Natural killer cell (primary cell): Measurements from ENCODE around the gene SPANXD. TPM values are rescaled to one million over a fixed set of nuclear protein-coding genes. Genes with fewer than 3 reads are reported as not detected.

Experiments
- ATAC-seq, 3 donors: fragments of 150-1000 bp in 2 of 3; fragments of 200-7000 bp in 1 of 3; cut with Tn5 transposase; 1 replicate in 1 of 3; 2 replicates in 2 of 3; pipeline ENCODE4 v1.10.0; 2021; ENCODE audit warnings: mild to moderate bottlenecking in 2 of 3, moderate library complexity in 2 of 3
- DNase-seq, 2 donors: peaks; one replicate each; pipeline versions ENCODE4 v3.0.0 to v3.0.0-alpha.2; 2013 to 2021; ENCODE audit warnings: mixed read lengths in 1 of 2
- H3K27ac ChIP-seq: one replicate; pipeline ENCODE4 v1.5.1; 2013; ENCODE audit warnings: mild to moderate bottlenecking, low read length
- H3K27me3 ChIP-seq: one replicate; pipeline ENCODE4 v1.6.1; 2013; ENCODE audit warnings: low read length; ENCODE audit not compliant: control insufficient read depth, insufficient read depth
- H3K36me3 ChIP-seq: one replicate; pipeline ENCODE4 v1.6.1; 2013; ENCODE audit warnings: low read length; ENCODE audit not compliant: control insufficient read depth, insufficient read depth
- H3K4me1 ChIP-seq: one replicate; pipeline ENCODE4 v1.6.1; 2013; ENCODE audit warnings: low read length; ENCODE audit not compliant: control insufficient read depth, insufficient read depth
- H3K4me3 ChIP-seq: one replicate; pipeline ENCODE4 v1.5.1; 2013; ENCODE audit warnings: low read length
- H3K9me3 ChIP-seq: one replicate; pipeline ENCODE4 v1.6.1; 2013; ENCODE audit warnings: low read length; ENCODE audit not compliant: control insufficient read depth, insufficient read depth
- H3K27ac Mint-ChIP-seq, 2 donors: one replicate each; pipeline ENCODE4 v1.8.0; 2022; ENCODE audit warnings: mild to moderate bottlenecking in 2 of 2, mixed read lengths in 2 of 2, moderate library complexity in 1 of 2
- H3K27me3 Mint-ChIP-seq, 2 donors: one replicate each; pipeline ENCODE4 v1.8.0; 2022; ENCODE audit warnings: low read depth in 2 of 2, mixed read lengths in 2 of 2
- H3K36me3 Mint-ChIP-seq: one replicate; pipeline ENCODE4 v1.8.0; 2022; ENCODE audit warnings: mixed read lengths
- H3K4me1 Mint-ChIP-seq, 2 donors: one replicate each; pipeline ENCODE4 v1.8.0; 2022; ENCODE audit warnings: mixed read lengths in 2 of 2
- H3K4me3 Mint-ChIP-seq: one replicate; pipeline ENCODE4 v1.8.0; 2022; ENCODE audit warnings: mild to moderate bottlenecking, moderate library complexity, mixed read lengths
- H3K9me3 Mint-ChIP-seq, 2 donors: one replicate each; pipeline ENCODE4 v1.8.0; 2022; ENCODE audit warnings: mixed read lengths in 2 of 2
- CTCF ChIP-seq: fragments of 200-600 bp; IDR thresholded peaks from one replicate; pipeline ENCODE4 v1.8.0; 2022; ENCODE audit warnings: antibody characterized with exemption
- WGBS: methylation state at CpG from one replicate; pipeline ENCODE4 v1.1.7; 2013; ENCODE audit warnings: missing lambda C conversion rate; ENCODE audit not compliant: insufficient coverage; 5-methylcytosine and 5-hydroxymethylcytosine counted together
- intact Hi-C: fragments of 100-400 bp; cut with micrococcal nuclease; formaldehyde crosslinking; loops from one replicate; pipeline ENCODE4 v1.14.2; 2022
- total RNA-seq, 4 donors: library from RNA; stranded (reverse); fragments of 120-200 nt in 1 of 4; gene quantifications; one replicate each; pipeline versions ENCODE4 v1.2.3 to v1.2.4, GENCODE V29; 2013 to 2022

SPANXD gene
- total RNA-seq, 3 donors from 2014 or later (not counting 1 experiment from before 2014, with no cell fraction given): not detected

GRCh38 chrX:141732031-141732430, 33.5 kb upstream of the SPANXD start:
- TF ChIP-seq CTCF: no peak
- H3K36me3 Mint-ChIP-seq: no peaks in the 10 kb centered on the region
- Histone ChIP-seq H3K4me1 (no peaks in the 10 kb centered on the region), H3K4me3 (no peak overlapping the region), H3K36me3 (no peaks in the 10 kb centered on the region), H3K27me3 (no peaks in the 10 kb centered on the region), H3K27ac (no peak overlapping the region), H3K9me3 (no peaks in the 10 kb centered on the region)
- intact Hi-C loops: no loop called here
- H3K27ac Mint-ChIP-seq: no peak overlapping the region
- peaks cover 0 to 5% of the 10 kb centered on the region in 2 donors for H3K9me3 Mint-ChIP-seq
- H3K4me3 Mint-ChIP-seq: no peak overlapping the region
- H3K27me3 Mint-ChIP-seq: no peaks in the 10 kb centered on the region
- ATAC-seq: no peak
- no peaks in the 10 kb centered on the region for H3K4me1 Mint-ChIP-seq
- no peak for DNase-seq
- WGBS: 60% methylated on average over 1 of the region's 2 CpGs

GRCh38 chrX:141724186-141724585, 25.6 kb upstream of the SPANXD start:
- no peak for ATAC-seq
- H3K4me1 ChIP-seq: no peaks in the 10 kb centered on the region
- H3K27me3 ChIP-seq: no peaks in the 10 kb centered on the region
- no peak overlapping the region for H3K27ac ChIP-seq
- no peak overlapping the region for H3K4me3 ChIP-seq
- Mint-ChIP-seq H3K36me3 (no peaks in the 10 kb centered on the region), H3K4me1 (no peaks in the 10 kb centered on the region), H3K4me3 (no peak overlapping the region), H3K27me3 (no peaks in the 10 kb centered on the region), H3K9me3 (peaks cover 0 to 3% of the 10 kb centered on the region in 2 donors), H3K27ac (no peak overlapping the region)
- no peak for TF ChIP-seq CTCF
- DNase-seq: no peak
- intact Hi-C loops: no loop called here
- H3K9me3 ChIP-seq: no peaks in the 10 kb centered on the region
- WGBS: 83% methylated on average over 1 of the region's 3 CpGs
- H3K36me3 ChIP-seq: no peaks in the 10 kb centered on the region

- no peaks in the 10 kb centered on the region for H3K4me1 Mint-ChIP-seq
- H3K36me3 ChIP-seq: no peaks in the 10 kb centered on the region
- H3K4me3 Mint-ChIP-seq: no peak overlapping the region
- H3K27me3 ChIP-seq: no peaks in the 10 kb centered on the region
- peaks cover 0 to 4% of the 10 kb centered on the region in 2 donors for H3K9me3 Mint-ChIP-seq
- no peaks in the 10 kb centered on the region for H3K27me3 Mint-ChIP-seq
- intact Hi-C loops: no loop called here
- no peaks in the 10 kb centered on the region for H3K36me3 Mint-ChIP-seq
- WGBS: 50% methylated on average over 2 of the region's 3 CpGs
- H3K27ac ChIP-seq: no peak overlapping the region
- no peak overlapping the region for H3K4me3 ChIP-seq
- H3K9me3 ChIP-seq: no peaks in the 10 kb centered on the region
- DNase-seq (no peak), ATAC-seq (no peak)
- H3K4me1 ChIP-seq: no peaks in the 10 kb centered on the region
- TF ChIP-seq CTCF: no peak
- no peak overlapping the region for H3K27ac Mint-ChIP-seq
These were observed 16.1 kb upstream of the SPANXD start for GRCh38 chrX:141714680-141715079.

GRCh38 chrX:141701072-141701471, 2.5 kb upstream of the SPANXD start:
- H3K4me1 Mint-ChIP-seq: no peaks in the 10 kb centered on the region
- H3K9me3 Mint-ChIP-seq: peaks cover 0 to 5% of the 10 kb centered on the region in 2 donors
- 90% methylated on average over 2 of the region's 4 CpGs for WGBS
- no peaks in the 10 kb centered on the region for H3K9me3 ChIP-seq
- no peaks in the 10 kb centered on the region for H3K36me3 Mint-ChIP-seq
- no peak overlapping the region for H3K4me3 Mint-ChIP-seq
- H3K36me3 ChIP-seq: no peaks in the 10 kb centered on the region
- H3K4me3 ChIP-seq: no peak overlapping the region
- H3K27ac ChIP-seq: no peak overlapping the region
- DNase-seq (no peak), ATAC-seq (no peak)
- no peaks in the 10 kb centered on the region for H3K27me3 Mint-ChIP-seq
- H3K27ac Mint-ChIP-seq: no peak overlapping the region
- intact Hi-C loops: no loop called here
- TF ChIP-seq CTCF: no peak
- no peaks in the 10 kb centered on the region for H3K27me3 ChIP-seq
- no peaks in the 10 kb centered on the region for H3K4me1 ChIP-seq
